K562 (cell line): ENCODE measurements around the gene RBM20. TPM values are rescaled to one million over a fixed set of nuclear protein-coding genes. Genes with fewer than 3 reads are reported as not detected.

ENCODE experiments used
- CREB3 ChIP-seq: fragments of 450-650 bp; conservative IDR thresholded peaks from 2 replicates; pipeline ENCODE4 v1.6.1; 2016; ENCODE audit warnings: missing genetic modification characterization, low read depth, mild to moderate bottlenecking, missing compliant biosample characterization, moderate library complexity
- GABPB2 ChIP-seq: fragments of 250-450 bp; sonication (Bioruptor Pico); conservative IDR thresholded peaks from 2 replicates; pipeline ENCODE4 v1.5.1; 2021; ENCODE audit warnings: mild to moderate bottlenecking
- JUNB ChIP-seq: fragments of 450-650 bp; formaldehyde crosslinking; conservative IDR thresholded peaks from 2 replicates; pipeline ENCODE4 v1.4.0; 2020; ENCODE audit warnings: mild to moderate bottlenecking
- MGA ChIP-seq: fragments of 450-650 bp; IDR thresholded peaks from 2 replicates; pipeline ENCODE4 v1.6.1; 2016; ENCODE audit warnings: mild to moderate bottlenecking, moderate library complexity
- NR2C1 ChIP-seq, 2 experiments: fragments of 450-650 bp; IDR thresholded peaks; 2 replicates each; pipeline ENCODE4 v1.6.1; 2017; ENCODE audit warnings: mild to moderate bottlenecking in 2 of 2, antibody characterized with exemption in 1 of 2, inconsistent platforms in 1 of 2, missing compliant biosample characterization in 1 of 2, missing genetic modification characterization in 1 of 2
- SMAD2 ChIP-seq: fragments of 150-350 bp; IDR thresholded peaks from 2 replicates; pipeline ENCODE4 v1.6.1; 2014; ENCODE audit warnings: low read depth, mild to moderate bottlenecking, low read length
- SMARCA5 ChIP-seq: fragments of 450-650 bp; IDR thresholded peaks from 2 replicates; pipeline ENCODE4 v1.6.1; 2016
- TCF7L2 ChIP-seq: fragments of 150-350 bp; IDR thresholded peaks from 2 replicates; pipeline ENCODE4 v1.6.1; 2016; ENCODE audit warnings: low read depth, mild to moderate bottlenecking, low read length, moderate library complexity
- TFE3 ChIP-seq: fragments of 450-650 bp; formaldehyde crosslinking; IDR thresholded peaks from 2 replicates; pipeline ENCODE4 v1.4.0; 2020; ENCODE audit warnings: mild to moderate bottlenecking, mixed read lengths
- XRCC4 ChIP-seq: IDR thresholded peaks from one replicate; pipeline ENCODE4 v1.6.1; 2011; ENCODE audit not compliant: insufficient read depth, insufficient read length; ENCODE audit errors: extremely low read depth
- ZNF263 ChIP-seq: sonication (generic); formaldehyde crosslinking; IDR thresholded peaks from 2 replicates; pipeline ENCODE4 v1.8.0; 2022; ENCODE audit warnings: mild to moderate bottlenecking, missing genetic modification reagents, borderline replicate concordance
- ZNF655 ChIP-seq: fragments of 250-450 bp; sonication (Bioruptor Pico); IDR thresholded peaks from 2 replicates; pipeline ENCODE4 v1.5.0; 2021
- ZNF785 ChIP-seq: fragments of 250-450 bp; sonication (Bioruptor Pico); IDR thresholded peaks from 2 replicates; pipeline ENCODE4 v1.4.0; 2020; ENCODE audit warnings: mild to moderate bottlenecking
- ZSCAN32 ChIP-seq: fragments of 450-650 bp; formaldehyde crosslinking; IDR thresholded peaks from 2 replicates; pipeline ENCODE4 v1.4.0; 2020; ENCODE audit warnings: mild to moderate bottlenecking, moderate library complexity
- polyA plus RNA-seq, 8 experiments: library from polyadenylated mRNA; depleted of rRNA in 4 of 8; stranded (reverse) in 5 of 8; unstranded in 3 of 8; fragments of >200 nt; fragmentation: Nextera tagmentation in 2 of 8; fragmentation: Illumina TruSeq in 1 of 8; extraction: Ambion mirVana in 2 of 8; extraction: Trizol in 1 of 8; gene quantifications; 2 replicates each; pipeline versions ENCODE4 v1.2.1 to v1.2.3, GENCODE V29; 2011 to 2014; ENCODE audit warnings: inconsistent platforms in 1 of 8, missing spikeins in 1 of 8
- total RNA-seq, 7 experiments: library from RNA; depleted of rRNA in 6 of 7; stranded (reverse); fragments of >200 nt in 6 of 7; fragmentation: Illumina TruSeq in 2 of 7; extraction: Trizol in 2 of 7; gene quantifications; 2 replicates each; pipeline versions ENCODE4 v1.2.1 to v1.2.3, GENCODE V29; 2011 to 2021; ENCODE audit warnings: low replicate concordance in 1 of 7

RBM20 gene
- total and polyA plus RNA-seq, 9 of the 15 experiments (the other 6 are each of a cell fraction or from before 2014, with no cell fraction given): 0.63 to 5.7 (median 3.2) TPM

GRCh38 chr10:110724937-110725336 is 80.8 kb downstream of the RBM20 start (continued):
- TF ChIP-seq MGA (no peak), GABPB2 (no peak), ZSCAN32 (CRISPR knock-in tag) (no peak), ZNF263 (CRISPR knock-in tag) (no peak), SMAD2 (no peak), NR2C1 (IDR thresholded peaks at IDR 0.05) (no peak), NR2C1 (tag; IDR thresholded peaks at IDR 0.05) (no peak), JUNB (CRISPR knock-in tag) (no peak), TCF7L2 (no peak), SMARCA5 (no peak), ZNF655 (CRISPR knock-in tag) (no peak), XRCC4 (no peak), TFE3 (CRISPR knock-in tag) (no peak), ZNF785 (CRISPR knock-in tag) (no peak), CREB3 (no peak)
